HG02852 (cell line): ENCODE data around the gene PREX1.

ENCODE experiments used
- ATAC-seq: cut with Tn5 transposase; IDR thresholded peaks from one replicate; pipeline ENCODE4 v1.9.1; 2021; ENCODE audit warnings: mild to moderate bottlenecking, moderate library complexity; ENCODE audit not compliant: unreplicated experiment

The PREX1 gene

GRCh38 chr20:48597521-48598302, 230.1 kb downstream of the PREX1 start:
- no peak for ATAC-seq

- ATAC-seq: no peak
These were observed 231.4 kb downstream of the PREX1 start for GRCh38 chr20:48596334-48596898.

- no peak for ATAC-seq
These were observed 232.1 kb downstream of the PREX1 start for GRCh38 chr20:48595495-48596333.

DNA sequence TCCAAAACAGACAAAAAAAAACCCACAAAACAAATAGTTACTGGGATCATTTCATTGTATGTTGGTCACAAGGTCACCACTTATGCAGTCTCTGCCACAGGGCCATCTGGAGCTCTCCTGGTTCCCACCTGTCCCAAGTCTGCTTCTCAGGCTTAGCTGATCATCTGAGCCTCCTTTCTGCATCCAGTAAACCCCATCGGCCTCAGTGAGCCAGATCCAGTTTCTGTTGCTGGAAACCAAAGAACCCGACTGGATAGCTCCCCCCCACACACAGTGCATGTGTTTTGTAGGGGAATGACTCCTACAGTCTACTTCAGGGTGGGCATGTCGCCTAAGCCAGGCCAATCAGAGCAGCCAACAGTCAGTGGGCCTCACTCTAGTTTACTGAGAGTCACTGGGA, 233.3 kb downstream of the PREX1 start:
- ATAC-seq: no peak

DNA sequence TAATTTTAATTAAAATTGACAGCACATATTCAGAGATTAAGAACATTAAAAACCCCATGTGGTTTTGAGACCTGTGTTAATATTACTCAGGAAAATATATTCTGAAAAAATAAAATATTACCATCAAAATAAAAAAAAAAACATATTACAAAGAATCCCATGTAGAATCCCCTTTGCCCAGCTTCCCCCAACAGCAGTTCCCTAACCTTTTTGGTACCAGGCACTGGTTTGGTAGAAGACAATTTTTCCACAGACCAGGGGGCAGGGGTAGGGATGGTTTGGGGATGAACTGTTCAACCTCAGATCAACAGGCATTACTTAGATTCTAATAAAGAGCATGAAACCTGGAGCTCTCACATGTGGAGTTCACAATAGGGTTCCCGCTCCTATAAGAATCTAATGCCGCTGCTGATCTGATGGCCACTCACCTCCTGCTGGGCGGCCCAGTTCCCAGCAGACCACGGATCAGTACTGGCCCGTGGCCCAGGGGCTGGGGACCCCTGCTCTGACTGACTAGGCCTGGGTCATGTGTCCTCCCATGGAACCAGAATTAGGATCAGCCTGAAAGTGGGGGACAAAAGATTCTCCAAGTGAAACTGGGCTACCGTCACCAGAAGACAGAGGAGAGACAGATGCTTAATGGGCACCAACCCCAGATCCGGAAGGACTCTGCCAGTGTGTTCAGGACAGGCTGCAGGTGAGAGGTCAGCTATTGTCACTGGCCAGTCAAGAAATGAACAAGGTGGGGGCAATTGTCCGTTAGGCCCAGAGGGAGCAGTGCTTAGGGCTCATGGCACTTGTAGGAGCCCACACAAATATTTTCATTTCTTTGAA, 235.5 kb downstream of the PREX1 start:
- ATAC-seq: no peak

GRCh38 chr20:48586730-48587129, 241.1 kb downstream of the PREX1 start:
- ATAC-seq: no peak

DNA sequence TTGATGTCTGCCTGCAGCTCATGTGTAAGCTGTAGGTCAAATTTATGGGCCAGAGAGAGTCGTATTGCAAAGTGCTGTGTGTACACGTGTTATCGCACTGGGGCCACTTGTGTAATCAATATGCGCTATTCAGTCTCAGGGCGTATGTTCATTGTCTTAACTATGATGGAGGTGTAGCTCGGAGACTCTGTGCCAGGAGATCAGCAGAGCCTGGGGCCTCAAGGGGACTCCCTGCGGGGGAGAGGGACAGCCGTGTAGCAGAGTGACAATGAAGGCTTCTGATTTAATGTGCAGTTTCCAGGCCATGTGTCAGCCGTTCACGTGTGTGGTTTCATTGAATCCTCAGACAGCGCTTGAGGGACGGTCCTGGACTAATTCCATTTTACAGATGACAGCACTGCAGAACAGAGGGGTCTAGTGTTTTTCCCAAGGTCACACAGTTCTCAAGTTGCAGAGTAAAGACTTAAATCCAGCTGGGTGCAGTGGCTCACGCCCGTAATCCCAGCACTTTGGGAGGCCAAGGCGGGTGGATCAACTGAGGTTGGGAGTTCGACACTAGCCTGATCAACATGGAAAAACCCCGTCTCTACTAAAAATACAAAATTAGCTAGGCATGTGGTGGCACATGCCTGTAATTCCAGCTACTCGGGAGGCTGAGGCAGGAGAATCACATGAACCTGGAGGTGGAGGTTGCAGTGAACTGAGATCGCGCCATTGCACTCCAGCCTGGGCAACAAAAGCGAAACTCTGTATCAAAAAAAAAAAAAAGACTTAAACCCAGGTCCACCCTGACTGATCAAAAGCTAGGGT, 242.5 kb downstream of the PREX1 start:
- no peak for ATAC-seq

GRCh38 chr20:48584391-48585060, 243.3 kb downstream of the PREX1 start:
- no peak for ATAC-seq

DNA sequence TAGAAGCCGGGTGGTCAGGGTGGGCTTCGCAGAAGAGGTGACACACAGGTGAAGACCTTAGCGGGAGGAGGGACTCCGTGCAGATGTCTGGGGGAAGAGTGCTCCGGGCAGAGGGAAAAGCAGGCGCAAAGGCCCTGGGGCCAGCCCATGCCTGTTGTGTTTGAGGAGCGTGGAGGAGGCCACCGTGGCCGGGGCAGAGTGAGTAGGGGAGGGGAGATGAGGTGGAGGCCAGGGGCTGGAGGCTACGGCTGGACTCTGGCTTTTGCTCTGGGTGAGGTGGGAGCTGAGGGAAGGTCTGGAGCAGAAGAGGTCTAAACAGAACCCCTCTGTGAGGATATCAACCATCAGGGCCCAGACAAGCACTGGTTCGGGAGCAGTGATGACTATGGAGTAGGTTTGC, 244.0 kb downstream of the PREX1 start:
- ATAC-seq: no peak

DNA sequence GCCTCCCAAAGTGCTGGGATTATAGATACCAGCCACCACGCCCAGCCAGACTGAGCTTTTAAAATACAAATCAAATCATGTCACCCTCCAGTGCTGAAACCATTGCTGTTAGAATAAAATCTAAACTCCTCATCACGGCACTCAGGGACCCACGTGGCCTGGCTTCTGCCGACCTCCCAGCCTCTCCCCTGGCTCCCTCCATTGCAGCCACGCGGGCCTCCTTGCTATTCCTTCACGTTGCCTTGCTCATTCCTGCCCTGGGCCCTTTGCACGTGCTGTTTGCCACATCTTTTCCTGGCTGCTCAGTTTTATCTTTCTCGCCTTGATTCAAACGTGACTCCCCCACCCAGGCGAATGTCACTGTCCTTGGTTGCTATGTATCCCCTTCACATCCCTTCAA, 244.6 kb downstream of the PREX1 start:
- no peak for ATAC-seq

DNA sequence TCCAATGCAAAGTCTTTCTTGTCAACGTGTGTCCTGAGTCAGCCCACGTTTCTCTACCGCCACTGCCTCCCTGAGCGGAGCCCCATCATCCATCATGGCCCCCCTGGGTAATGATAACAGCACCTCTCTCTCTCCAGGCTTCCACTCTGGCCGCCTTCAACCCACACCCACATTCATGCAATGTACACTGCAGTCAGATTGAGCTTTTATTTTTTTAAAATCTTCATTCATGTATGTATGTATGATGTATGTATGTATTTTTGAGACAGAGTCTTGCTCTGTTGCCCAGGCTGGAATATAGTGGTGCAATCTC, 245.2 kb downstream of the PREX1 start:
- ATAC-seq: no peak

- ATAC-seq: no peak
These were observed 246.6 kb downstream of the PREX1 start for GRCh38 chr20:48581167-48581566.

DNA sequence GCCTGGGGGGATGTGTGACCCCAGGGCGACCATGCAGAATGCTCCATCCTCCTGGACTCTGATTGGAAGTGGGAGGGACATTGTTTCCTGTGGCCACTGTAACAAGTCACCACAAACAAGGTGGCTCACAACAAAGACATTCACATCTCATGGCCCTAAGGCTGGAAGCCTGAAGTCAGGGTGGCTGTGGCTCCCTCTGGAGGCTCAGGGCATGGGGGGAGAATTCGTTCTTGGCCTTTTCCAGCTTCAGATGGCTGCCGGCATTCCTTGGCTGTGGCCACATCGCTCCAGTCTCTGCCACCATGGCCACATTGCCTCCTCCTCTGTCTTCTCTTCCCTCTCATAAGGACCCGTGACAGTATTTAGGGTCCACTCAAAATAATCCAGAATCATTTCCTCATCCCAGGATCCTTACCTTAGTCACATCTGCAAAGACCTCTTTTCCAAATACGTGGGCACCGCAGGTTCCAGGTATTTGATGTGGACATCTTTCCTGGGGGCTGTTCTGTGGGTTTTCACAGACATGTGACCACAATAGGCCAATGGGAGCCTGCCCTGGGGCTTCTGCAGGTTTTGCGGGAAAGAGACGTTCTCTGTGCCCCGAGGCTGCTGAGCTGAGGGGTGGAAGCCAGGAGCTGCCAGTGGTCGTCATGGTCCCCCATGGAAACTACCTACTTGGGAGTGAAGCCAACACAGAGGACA, 249.3 kb downstream of the PREX1 start:
- no peak for ATAC-seq

- ATAC-seq: no peak
These were observed 250.2 kb downstream of the PREX1 start for GRCh38 chr20:48577557-48577956.

- no peak for ATAC-seq
These were observed 253.4 kb downstream of the PREX1 start for GRCh38 chr20:48574383-48574782.
